NOMO-1 (cell line): ENCODE measurements around the gene CPM.

Experiments
- DNase-seq, 2 experiments: peaks; one replicate each; lab custom pipeline; 2025; ENCODE audit not compliant: unreplicated experiment in 2 of 2; lab: John Stamatoyannopoulos, UW

CPM gene

GRCh38 chr12:68957273-68957672 lies 24.3 kb upstream of the CPM start:
- DNase-seq: no peak

- no peak for DNase-seq
These were observed 23.5 kb upstream of the CPM start for GRCh38 chr12:68956466-68956865.

- DNase-seq: no peak
These were observed 21.8 kb upstream of the CPM start for GRCh38 chr12:68954811-68955210.

- DNase-seq: no peak
These were observed 20.6 kb upstream of the CPM start for GRCh38 chr12:68953536-68953935.

GRCh38 chr12:68951652-68952051 lies 18.7 kb upstream of the CPM start:
- DNase-seq: peak; percentile 19 to 23

GRCh38 chr12:68950511-68950910 lies 17.5 kb upstream of the CPM start:
- DNase-seq: no peak

- no peak for DNase-seq
These were observed 12.3 kb upstream of the CPM start for GRCh38 chr12:68945255-68945654.

- no peak for DNase-seq
These were observed 11.5 kb upstream of the CPM start for GRCh38 chr12:68944296-68945076.

- DNase-seq: no peak
These were observed 10.9 kb upstream of the CPM start for GRCh38 chr12:68943848-68944247.

GRCh38 chr12:68940731-68941130 lies 7.8 kb upstream of the CPM start:
- no peak for DNase-seq

- no peak for DNase-seq
These were observed 6.5 kb upstream of the CPM start for GRCh38 chr12:68939505-68939904.

GRCh38 chr12:68934392-68934791 lies 1.4 kb upstream of the CPM start:
- DNase-seq: no peak

GRCh38 chr12:68932128-68932960 lies 627 bp downstream of the CPM start:
- DNase-seq: peak; percentile 45 to 82

GRCh38 chr12:68930178-68930577 lies 2.8 kb downstream of the CPM start:
- DNase-seq: no peak

- no peak for DNase-seq
These were observed 8.4 kb downstream of the CPM start for GRCh38 chr12:68924546-68924945.

GRCh38 chr12:68919581-68920239 lies 13.3 kb downstream of the CPM start:
- DNase-seq: no peak

- no peak for DNase-seq
These were observed 14.0 kb downstream of the CPM start for GRCh38 chr12:68918960-68919359.

GRCh38 chr12:68915055-68915454 lies 17.9 kb downstream of the CPM start:
- DNase-seq: peak in 1 of 2 experiments; percentile 40

- no peak for DNase-seq
These were observed 19.3 kb downstream of the CPM start for GRCh38 chr12:68913682-68914081.

GRCh38 chr12:68912916-68913315 lies 20.1 kb downstream of the CPM start:
- no peak for DNase-seq

GRCh38 chr12:68911197-68911718 lies 21.7 kb downstream of the CPM start:
- DNase-seq: no peak
